ENCODE measurements around the gene NCAM2.

DNA sequence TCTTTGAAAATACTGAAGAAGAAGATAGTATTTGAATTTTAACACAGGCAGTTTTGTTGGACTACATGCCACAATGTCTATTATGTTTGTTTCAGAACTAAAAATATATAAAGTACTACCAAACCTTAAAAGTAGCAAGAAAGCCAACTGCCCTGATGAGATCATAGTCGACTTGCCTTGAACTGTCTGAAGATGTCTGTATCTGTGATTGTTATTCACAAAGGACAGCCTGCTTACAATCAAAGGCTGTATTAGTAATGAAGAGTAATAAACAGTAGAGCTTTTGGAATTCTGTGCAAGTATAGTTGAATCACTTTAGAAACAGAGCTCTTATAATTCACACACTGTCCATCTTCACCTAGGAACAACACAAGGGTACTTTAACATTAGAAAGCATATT lies 228.3 kb downstream of the NCAM2 start:
- TF ChIP-seq EZH2 (IDR thresholded peaks at IDR 0.05; ENCODE audit: borderline replicate concordance, insufficient read depth, low read depth, low read length, poor library complexity, severe bottlenecking): no peak
- TF ChIP-seq, protein P1, sequence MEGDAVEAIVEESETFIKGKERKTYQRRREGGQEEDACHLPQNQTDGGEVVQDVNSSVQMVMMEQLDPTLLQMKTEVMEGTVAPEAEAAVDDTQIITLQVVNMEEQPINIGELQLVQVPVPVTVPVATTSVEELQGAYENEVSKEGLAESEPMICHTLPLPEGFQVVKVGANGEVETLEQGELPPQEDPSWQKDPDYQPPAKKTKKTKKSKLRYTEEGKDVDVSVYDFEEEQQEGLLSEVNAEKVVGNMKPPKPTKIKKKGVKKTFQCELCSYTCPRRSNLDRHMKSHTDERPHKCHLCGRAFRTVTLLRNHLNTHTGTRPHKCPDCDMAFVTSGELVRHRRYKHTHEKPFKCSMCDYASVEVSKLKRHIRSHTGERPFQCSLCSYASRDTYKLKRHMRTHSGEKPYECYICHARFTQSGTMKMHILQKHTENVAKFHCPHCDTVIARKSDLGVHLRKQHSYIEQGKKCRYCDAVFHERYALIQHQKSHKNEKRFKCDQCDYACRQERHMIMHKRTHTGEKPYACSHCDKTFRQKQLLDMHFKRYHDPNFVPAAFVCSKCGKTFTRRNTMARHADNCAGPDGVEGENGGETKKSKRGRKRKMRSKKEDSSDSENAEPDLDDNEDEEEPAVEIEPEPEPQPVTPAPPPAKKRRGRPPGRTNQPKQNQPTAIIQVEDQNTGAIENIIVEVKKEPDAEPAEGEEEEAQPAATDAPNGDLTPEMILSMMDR (IDR thresholded peaks at IDR 0.05): no peak
